HL-60 (cell line): ENCODE data around the gene ATOX1.

ENCODE experiments used
- CTCF ChIP-seq: IDR thresholded peaks from one replicate; pipeline ENCODE4 v1.5.1; 2011; ENCODE audit warnings: low read length, control low read depth, inconsistent platforms; ENCODE audit not compliant: insufficient read depth
- GABPA ChIP-seq: IDR thresholded peaks from 2 replicates; pipeline ENCODE4 v1.6.1; 2012; ENCODE audit warnings: low read depth
- POLR2AphosphoS5 ChIP-seq: IDR thresholded peaks from 2 replicates; pipeline ENCODE4 v1.6.1; 2012; ENCODE audit warnings: low read depth

GRCh38 chr5:151699071-151699901, 59.1 kb downstream of the ATOX1 start:
- TF ChIP-seq POLR2AphosphoS5, result no peak
- no peak for TF ChIP-seq CTCF
- TF ChIP-seq GABPA, result no peak
